AG09309 (cell line): Measurements from ENCODE around the gene NUDT3.
A peak's percentile ranks its signal among the peaks of the same experiment; 100 is the strongest.
"Not testable (repeated sequence)": the region's sequence is repeated elsewhere in the genome, so short reads cannot be mapped to it uniquely, and the experiment has no call there.

Source experiments
- DNase-seq: peaks from one replicate; pipeline ENCODE4 v3.0.0-alpha.2; 2010; ENCODE audit warnings: low read depth
- H3K4me3 ChIP-seq: 2 replicates; pipeline ENCODE4 v1.5.1; 2011; ENCODE audit warnings: mild to moderate bottlenecking, low read depth, low read length, moderate library complexity; ENCODE audit not compliant: control insufficient read depth
- CTCF ChIP-seq: IDR thresholded peaks from 2 replicates; pipeline ENCODE4 v1.5.1; 2011; ENCODE audit warnings: mild to moderate bottlenecking, low read depth, low read length, inconsistent platforms; ENCODE audit not compliant: insufficient read depth, control insufficient read depth; ENCODE audit errors: missing control alignments

The NUDT3 gene

GRCh38 chr6:34246249-34246562 is 146.3 kb downstream of the NUDT3 start:
- DNase-seq = no peak
- TF ChIP-seq CTCF = no peak
- no peak overlapping the region for H3K4me3 ChIP-seq

- not testable (repeated sequence) for H3K4me3 ChIP-seq, DNase-seq
Measured at GRCh38 chr6:34245761-34246140, 146.7 kb downstream of the NUDT3 start.

GRCh38 chr6:34245032-34245760 is 147.3 kb downstream of the NUDT3 start:
- not testable (repeated sequence) for H3K4me3 ChIP-seq, DNase-seq

GRCh38 chr6:34243901-34244884 is 148.3 kb downstream of the NUDT3 start:
- DNase-seq = peak; percentile 55
- no peak overlapping the region for H3K4me3 ChIP-seq
- TF ChIP-seq CTCF = peak; percentile 44

GRCh38 chr6:34243131-34243771 is 149.2 kb downstream of the NUDT3 start:
- H3K4me3 ChIP-seq = no peak overlapping the region
- no peak for DNase-seq
- TF ChIP-seq CTCF = no peak

- no peak for TF ChIP-seq CTCF
- no peak for DNase-seq
- H3K4me3 ChIP-seq = no peak overlapping the region
Measured at GRCh38 chr6:34242252-34243130, 150.0 kb downstream of the NUDT3 start.

- no peak for TF ChIP-seq CTCF
- DNase-seq = no peak
- no peak overlapping the region for H3K4me3 ChIP-seq
Measured at GRCh38 chr6:34241351-34242215, 150.9 kb downstream of the NUDT3 start.
